ENCODE measurements around the gene PITX1.

DNA sequence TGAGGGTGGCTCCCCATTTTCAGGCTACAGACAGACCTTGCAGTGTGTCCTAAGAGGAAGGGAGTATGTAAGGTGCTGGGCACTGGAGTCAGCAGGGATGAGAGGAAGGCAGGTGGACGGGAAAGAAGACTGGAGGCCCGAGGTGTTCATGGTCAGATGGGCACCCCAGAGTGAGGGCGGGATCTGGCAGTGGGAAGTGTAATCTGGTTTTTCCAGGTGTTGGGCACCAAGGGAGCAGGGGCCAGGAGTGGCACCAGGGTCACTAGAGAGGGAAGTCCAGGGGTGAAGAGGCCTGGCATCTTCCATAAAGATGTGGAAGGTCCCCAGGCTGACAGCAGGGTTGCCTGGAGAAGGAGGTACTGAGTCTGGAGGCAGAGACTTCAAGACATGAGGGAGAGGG, 29.7 kb downstream of the PITX1 start:
- TF ChIP-seq CTCF (IDR thresholded peaks at IDR 0.05; ENCODE audit: low read length), result no peak
- no peak for TF ChIP-seq EZH2phosphoT487 (IDR thresholded peaks at IDR 0.05; ENCODE audit: low read length)

Measured in MM.1S (cell line).